ENCODE results near the gene SHISA7.
A peak's percentile ranks its signal among the peaks of the same experiment; 100 is the strongest.

SHISA7 gene

GRCh38 chr19:55437410-55437809, 5.7 kb downstream of the SHISA7 start:
- Histone ChIP-seq H3K4me3 (replicated peaks; ENCODE audit: insufficient read depth, low read length) (no peak overlapping the region), H3K27me3 (ENCODE audit: insufficient read depth, poor library complexity, severe bottlenecking) (peaks cover 17% of the 10 kb centered on the region), H3K27ac (replicated peaks) (no peak overlapping the region)
- DNase-seq (ENCODE audit: low read depth in 1 of 2, low spot score in 1 of 2), result peak in 1 of 2 experiments; percentile 49
- TF ChIP-seq, protein P1, sequence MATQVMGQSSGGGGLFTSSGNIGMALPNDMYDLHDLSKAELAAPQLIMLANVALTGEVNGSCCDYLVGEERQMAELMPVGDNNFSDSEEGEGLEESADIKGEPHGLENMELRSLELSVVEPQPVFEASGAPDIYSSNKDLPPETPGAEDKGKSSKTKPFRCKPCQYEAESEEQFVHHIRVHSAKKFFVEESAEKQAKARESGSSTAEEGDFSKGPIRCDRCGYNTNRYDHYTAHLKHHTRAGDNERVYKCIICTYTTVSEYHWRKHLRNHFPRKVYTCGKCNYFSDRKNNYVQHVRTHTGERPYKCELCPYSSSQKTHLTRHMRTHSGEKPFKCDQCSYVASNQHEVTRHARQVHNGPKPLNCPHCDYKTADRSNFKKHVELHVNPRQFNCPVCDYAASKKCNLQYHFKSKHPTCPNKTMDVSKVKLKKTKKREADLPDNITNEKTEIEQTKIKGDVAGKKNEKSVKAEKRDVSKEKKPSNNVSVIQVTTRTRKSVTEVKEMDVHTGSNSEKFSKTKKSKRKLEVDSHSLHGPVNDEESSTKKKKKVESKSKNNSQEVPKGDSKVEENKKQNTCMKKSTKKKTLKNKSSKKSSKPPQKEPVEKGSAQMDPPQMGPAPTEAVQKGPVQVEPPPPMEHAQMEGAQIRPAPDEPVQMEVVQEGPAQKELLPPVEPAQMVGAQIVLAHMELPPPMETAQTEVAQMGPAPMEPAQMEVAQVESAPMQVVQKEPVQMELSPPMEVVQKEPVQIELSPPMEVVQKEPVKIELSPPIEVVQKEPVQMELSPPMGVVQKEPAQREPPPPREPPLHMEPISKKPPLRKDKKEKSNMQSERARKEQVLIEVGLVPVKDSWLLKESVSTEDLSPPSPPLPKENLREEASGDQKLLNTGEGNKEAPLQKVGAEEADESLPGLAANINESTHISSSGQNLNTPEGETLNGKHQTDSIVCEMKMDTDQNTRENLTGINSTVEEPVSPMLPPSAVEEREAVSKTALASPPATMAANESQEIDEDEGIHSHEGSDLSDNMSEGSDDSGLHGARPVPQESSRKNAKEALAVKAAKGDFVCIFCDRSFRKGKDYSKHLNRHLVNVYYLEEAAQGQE (IDR thresholded peaks at IDR 0.05; ENCODE audit: insufficient replicate concordance, low read depth), result peak; percentile 98
- no peak for TF ChIP-seq SPI1 (IDR thresholded peaks at IDR 0.05; ENCODE audit: borderline replicate concordance, low read depth)

DNA sequence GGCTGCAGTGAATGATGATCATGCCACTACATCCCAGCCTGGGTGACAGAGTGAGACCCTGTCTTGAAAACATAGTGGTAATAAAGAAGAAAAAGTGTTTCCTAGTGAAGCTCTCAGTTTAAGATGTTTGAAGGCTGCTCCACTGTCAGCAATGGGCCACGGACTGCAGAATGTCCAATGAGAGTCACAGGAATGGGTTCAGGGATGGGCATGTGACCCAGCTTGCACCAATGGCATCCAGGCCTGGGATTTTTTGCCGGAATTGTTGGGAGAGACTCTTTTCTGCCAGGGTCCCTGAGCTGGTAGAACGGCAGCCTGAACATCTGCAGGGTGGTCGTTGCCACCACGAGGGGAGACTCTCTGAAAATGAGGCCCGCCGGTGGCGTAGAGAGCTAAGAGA, 6.3 kb downstream of the SHISA7 start:
- H3K4me3 ChIP-seq (replicated peaks; ENCODE audit: insufficient read depth, low read length), result no peak overlapping the region
- TF ChIP-seq SPI1 (IDR thresholded peaks at IDR 0.05; ENCODE audit: borderline replicate concordance, low read depth), result no peak
- TF ChIP-seq CTCF (IDR thresholded peaks at IDR 0.05; ENCODE audit: insufficient read depth, low read length), result no peak
- no peak for TF ChIP-seq GABPA (IDR thresholded peaks at IDR 0.05; ENCODE audit: low read depth)
- TF ChIP-seq, protein P1 (IDR thresholded peaks at IDR 0.05; ENCODE audit: insufficient replicate concordance, low read depth), result no peak
- TF ChIP-seq POLR2AphosphoS5 (IDR thresholded peaks at IDR 0.05; ENCODE audit: low read depth), result no peak
- DNase-seq (ENCODE audit: low read depth in 1 of 2, low spot score in 1 of 2), result no peak
- peaks cover 15% of the 10 kb centered on the region for H3K27me3 ChIP-seq (ENCODE audit: insufficient read depth, poor library complexity, severe bottlenecking)
- no peak overlapping the region for H3K27ac ChIP-seq (replicated peaks)

- Histone ChIP-seq H3K4me3 (replicated peaks; ENCODE audit: insufficient read depth, low read length) (no peak overlapping the region), H3K27me3 (ENCODE audit: insufficient read depth, poor library complexity, severe bottlenecking) (no peaks in the 10 kb centered on the region), H3K27ac (replicated peaks) (no peak overlapping the region)
- TF ChIP-seq CTCF (IDR thresholded peaks at IDR 0.05; ENCODE audit: insufficient read depth, low read length), result no peak
- TF ChIP-seq, protein P1 (IDR thresholded peaks at IDR 0.05; ENCODE audit: insufficient replicate concordance, low read depth), result no peak
- no peak for DNase-seq (ENCODE audit: low read depth in 1 of 2, low spot score in 1 of 2)
Measured at GRCh38 chr19:55435020-55435419, 8.1 kb downstream of the SHISA7 start.

- H3K27me3 ChIP-seq (ENCODE audit: insufficient read depth, poor library complexity, severe bottlenecking), result no peaks in the 10 kb centered on the region
- DNase-seq (ENCODE audit: low read depth in 1 of 2, low spot score in 1 of 2), result no peak
- no peak for TF ChIP-seq SPI1 (IDR thresholded peaks at IDR 0.05; ENCODE audit: borderline replicate concordance, low read depth)
- TF ChIP-seq POLR2AphosphoS5 (IDR thresholded peaks at IDR 0.05; ENCODE audit: low read depth), result no peak
- TF ChIP-seq GABPA (IDR thresholded peaks at IDR 0.05; ENCODE audit: low read depth), result no peak
- no peak for TF ChIP-seq CTCF (IDR thresholded peaks at IDR 0.05; ENCODE audit: insufficient read depth, low read length)
- TF ChIP-seq, protein P1 (IDR thresholded peaks at IDR 0.05; ENCODE audit: insufficient replicate concordance, low read depth), result no peak
- H3K4me3 ChIP-seq (replicated peaks; ENCODE audit: insufficient read depth, low read length), result no peak overlapping the region
- H3K27ac ChIP-seq (replicated peaks), result no peak overlapping the region
Measured at GRCh38 chr19:55434356-55434919, 8.7 kb downstream of the SHISA7 start.
